Ovary (tissue), 3 donors: ENCODE data around the gene PDE4D.

Experiments
- CTCF ChIP-seq, 3 donors: fragments of 450-650 bp in 2 of 3; fragments of 200-600 bp in 1 of 3; IDR thresholded peaks; one replicate each; pipeline versions ENCODE4 v1.5.1 to v1.8.0; 2016 to 2022; ENCODE audit warnings: antibody characterized with exemption in 3 of 3, mild to moderate bottlenecking in 1 of 3
- EP300 ChIP-seq: sonication (generic); formaldehyde crosslinking; IDR thresholded peaks from one replicate; pipeline ENCODE4 v1.6.1; 2017; ENCODE audit warnings: antibody characterized with exemption
- donor health status: DM: no; HTN: no; CAD: no.

- no peak for TF ChIP-seq CTCF (IDR thresholded peaks at IDR 0.05)
- TF ChIP-seq EP300, result no peak
Measured at GRCh38 chr5:59168067-59168466, 725.5 kb downstream of the PDE4D start.
